CD4-positive, CD25-positive, alpha-beta regulatory T cell (primary cell): ENCODE results near the gene SMAGP. TPM values are rescaled to one million over a fixed set of nuclear protein-coding genes. Genes with fewer than 3 reads are reported as not detected.
A peak's percentile ranks its signal among the peaks of the same experiment; 100 is the strongest.

Source experiments
- ATAC-seq, 2 donors: fragments of 150-1000 bp; cut with Tn5 transposase; one replicate each; pipeline ENCODE4 v1.10.0; 2021; ENCODE audit warnings: low read depth in 2 of 2, moderate number of reproducible peaks in 2 of 2, moderate library complexity in 1 of 2
- DNase-seq, 3 donors: peaks; one replicate each; pipeline versions ENCODE4 v3.0.0 to v3.0.0-alpha.2; 2012 to 2022; ENCODE audit warnings: mixed read lengths in 1 of 3
- H3K27ac ChIP-seq: one replicate; pipeline ENCODE4 v1.7.0; 2013; ENCODE audit warnings: mild to moderate bottlenecking, low read length; ENCODE audit not compliant: insufficient read depth, poor library complexity, severe bottlenecking
- H3K27me3 ChIP-seq: one replicate; pipeline ENCODE4 v1.7.0; 2013; ENCODE audit warnings: low read length; ENCODE audit not compliant: control insufficient read depth, insufficient read depth
- H3K36me3 ChIP-seq: one replicate; pipeline ENCODE4 v1.7.0; 2013; ENCODE audit warnings: mild to moderate bottlenecking, low read length, moderate library complexity; ENCODE audit not compliant: control insufficient read depth, insufficient read depth
- H3K4me1 ChIP-seq: 2 replicates; pipeline ENCODE4 v1.7.0; 2013; ENCODE audit warnings: mild to moderate bottlenecking, low read length; ENCODE audit not compliant: insufficient read depth, control insufficient read depth, poor library complexity, severe bottlenecking
- H3K4me3 ChIP-seq: one replicate; pipeline ENCODE4 v1.7.0; 2013; ENCODE audit warnings: low read depth, mild to moderate bottlenecking, low read length, moderate library complexity
- H3K9me3 ChIP-seq, 2 experiments: 1 replicate in 1 of 2; 2 replicates in 1 of 2; pipeline ENCODE4 v1.7.0; 2013; ENCODE audit warnings: low read length in 2 of 2, mild to moderate bottlenecking in 1 of 2, moderate library complexity in 1 of 2; ENCODE audit not compliant: control insufficient read depth in 2 of 2
- H3K27ac Mint-ChIP-seq, 3 donors: one replicate each; pipeline ENCODE4 v1.8.0; 2020 to 2022; ENCODE audit warnings: mild to moderate bottlenecking in 3 of 3, mixed read lengths in 3 of 3, moderate library complexity in 2 of 3
- H3K27me3 Mint-ChIP-seq: one replicate; pipeline ENCODE4 v1.8.0; 2022; ENCODE audit warnings: mild to moderate bottlenecking, mixed read lengths
- H3K36me3 Mint-ChIP-seq: one replicate; pipeline ENCODE4 v1.8.0; 2020; ENCODE audit warnings: mixed read lengths
- H3K4me1 Mint-ChIP-seq, 4 donors: one replicate each; pipeline ENCODE4 v1.8.0; 2020 to 2022; ENCODE audit warnings: mixed read lengths in 4 of 4, mild to moderate bottlenecking in 1 of 4
- H3K4me3 Mint-ChIP-seq, 4 donors: one replicate each; pipeline ENCODE4 v1.8.0; 2020 to 2022; ENCODE audit warnings: mild to moderate bottlenecking in 4 of 4, mixed read lengths in 4 of 4, moderate library complexity in 3 of 4
- H3K9me3 Mint-ChIP-seq, 7 donors: one replicate each; pipeline ENCODE4 v1.8.0; 2020 to 2022; ENCODE audit warnings: mixed read lengths in 7 of 7, mild to moderate bottlenecking in 3 of 7, moderate library complexity in 2 of 7
- polyA plus RNA-seq, 4 donors: library from polyadenylated mRNA; unstranded; fragments of 300-500 nt; fragmentation: Illumina TruSeq; gene quantifications; one replicate each; pipeline ENCODE4 v1.2.3, GENCODE V29; 2021
- total RNA-seq: library from RNA; stranded (reverse); gene quantifications from one replicate; pipeline ENCODE4 v1.2.3, GENCODE V29; 2022

SMAGP gene
- total and polyA plus RNA-seq, 5 donors from 2014 or later: 3.4 to 13.5 (median 6.9) TPM

DNA sequence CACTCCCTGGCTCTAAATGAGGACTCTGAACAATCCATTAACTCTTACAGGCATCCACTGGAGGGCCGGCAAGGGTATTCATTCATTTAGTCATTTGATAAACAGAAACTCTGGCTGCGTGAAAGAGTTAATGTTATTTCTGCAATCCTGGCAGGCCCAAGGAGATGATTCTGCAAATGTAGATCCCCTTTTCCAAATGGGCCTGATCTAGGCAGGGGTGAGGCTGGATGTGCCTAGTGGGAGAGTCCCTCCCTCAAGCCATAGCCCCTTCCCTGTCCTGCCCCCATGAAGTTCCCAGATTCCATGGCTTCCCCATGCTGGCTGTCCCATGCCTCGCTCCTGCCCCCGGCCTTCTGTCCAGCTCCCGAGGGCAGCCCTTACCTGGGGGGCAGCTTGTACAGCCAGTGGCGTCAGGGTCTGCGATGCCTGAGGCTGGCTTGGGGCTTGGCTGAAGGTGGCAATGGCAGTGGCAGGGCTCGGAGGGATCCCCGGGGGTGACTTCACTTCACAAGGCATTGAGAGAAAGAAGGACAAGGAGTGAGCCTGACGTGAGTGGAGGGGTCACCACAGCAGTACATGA, 70.8 kb downstream of the SMAGP start:
- H3K9me3 Mint-ChIP-seq: no peaks in the 10 kb centered on the region
- H3K4me1 Mint-ChIP-seq: peaks cover 0 to 4% (median 0%) of the 10 kb centered on the region in 4 donors
- H3K27me3 Mint-ChIP-seq: no peaks in the 10 kb centered on the region
- Histone ChIP-seq H3K36me3 (no peaks in the 10 kb centered on the region), H3K4me1 (no peaks in the 10 kb centered on the region), H3K27me3 (no peaks in the 10 kb centered on the region), H3K4me3 (no peak overlapping the region), H3K9me3 (no peaks in the 10 kb centered on the region), H3K27ac (no peak overlapping the region)
- no peak overlapping the region for H3K4me3 Mint-ChIP-seq
- no peak overlapping the region for H3K27ac Mint-ChIP-seq
- peaks cover 12% of the 10 kb centered on the region for H3K36me3 Mint-ChIP-seq
- ATAC-seq: no peak
- no peak for DNase-seq

DNA sequence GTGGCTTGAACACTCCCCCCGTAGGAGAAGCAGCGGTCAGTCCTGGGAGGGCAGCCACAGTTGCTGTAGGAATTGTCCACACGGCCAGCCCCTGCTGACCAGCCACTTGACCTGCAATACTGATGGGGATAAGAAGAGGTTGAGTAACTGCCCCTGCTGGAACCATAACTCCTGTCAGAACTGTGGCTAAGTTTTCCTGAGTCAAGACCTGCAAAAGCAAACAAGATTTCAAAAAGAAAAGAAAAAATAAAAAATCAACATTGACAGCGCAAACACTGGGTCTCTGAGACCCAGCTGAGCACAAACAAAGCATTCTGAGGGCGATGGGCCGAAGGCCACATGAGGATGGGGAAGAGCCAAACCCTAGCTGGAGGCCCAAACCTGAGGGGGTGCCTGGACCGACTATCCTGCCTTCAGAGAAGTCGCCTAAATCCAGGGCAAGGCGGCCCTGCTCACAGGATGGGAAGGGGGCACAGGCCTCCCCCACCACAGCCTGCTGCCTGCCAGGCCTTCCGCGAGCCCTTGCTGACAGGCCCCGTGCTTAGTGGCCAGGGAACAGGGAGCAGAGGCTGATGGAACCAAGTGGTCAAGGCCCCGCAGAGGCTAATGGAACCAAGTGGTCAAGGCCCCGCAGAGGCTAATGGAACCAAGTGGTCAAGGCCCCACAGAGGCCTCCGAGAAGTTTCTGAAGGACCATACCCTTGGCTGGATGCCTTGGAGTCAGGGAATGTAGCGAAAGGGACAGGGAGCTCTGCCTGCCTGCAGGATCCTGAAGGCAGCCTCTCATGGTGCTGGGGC, 71.4 kb downstream of the SMAGP start:
- H3K4me1 Mint-ChIP-seq: peaks cover 0 to 4% (median 0%) of the 10 kb centered on the region in 4 donors
- H3K9me3 Mint-ChIP-seq: no peaks in the 10 kb centered on the region
- DNase-seq (no peak), ATAC-seq (no peak)
- no peak overlapping the region for H3K27ac Mint-ChIP-seq
- no peak overlapping the region for H3K4me3 Mint-ChIP-seq
- no peaks in the 10 kb centered on the region for H3K4me1 ChIP-seq
- H3K27me3 Mint-ChIP-seq: no peaks in the 10 kb centered on the region
- H3K36me3 Mint-ChIP-seq: peaks cover 12% of the 10 kb centered on the region
- no peaks in the 10 kb centered on the region for H3K27me3 ChIP-seq
- H3K27ac ChIP-seq: no peak overlapping the region
- H3K36me3 ChIP-seq: no peaks in the 10 kb centered on the region
- no peak overlapping the region for H3K4me3 ChIP-seq
- no peaks in the 10 kb centered on the region for H3K9me3 ChIP-seq

DNA sequence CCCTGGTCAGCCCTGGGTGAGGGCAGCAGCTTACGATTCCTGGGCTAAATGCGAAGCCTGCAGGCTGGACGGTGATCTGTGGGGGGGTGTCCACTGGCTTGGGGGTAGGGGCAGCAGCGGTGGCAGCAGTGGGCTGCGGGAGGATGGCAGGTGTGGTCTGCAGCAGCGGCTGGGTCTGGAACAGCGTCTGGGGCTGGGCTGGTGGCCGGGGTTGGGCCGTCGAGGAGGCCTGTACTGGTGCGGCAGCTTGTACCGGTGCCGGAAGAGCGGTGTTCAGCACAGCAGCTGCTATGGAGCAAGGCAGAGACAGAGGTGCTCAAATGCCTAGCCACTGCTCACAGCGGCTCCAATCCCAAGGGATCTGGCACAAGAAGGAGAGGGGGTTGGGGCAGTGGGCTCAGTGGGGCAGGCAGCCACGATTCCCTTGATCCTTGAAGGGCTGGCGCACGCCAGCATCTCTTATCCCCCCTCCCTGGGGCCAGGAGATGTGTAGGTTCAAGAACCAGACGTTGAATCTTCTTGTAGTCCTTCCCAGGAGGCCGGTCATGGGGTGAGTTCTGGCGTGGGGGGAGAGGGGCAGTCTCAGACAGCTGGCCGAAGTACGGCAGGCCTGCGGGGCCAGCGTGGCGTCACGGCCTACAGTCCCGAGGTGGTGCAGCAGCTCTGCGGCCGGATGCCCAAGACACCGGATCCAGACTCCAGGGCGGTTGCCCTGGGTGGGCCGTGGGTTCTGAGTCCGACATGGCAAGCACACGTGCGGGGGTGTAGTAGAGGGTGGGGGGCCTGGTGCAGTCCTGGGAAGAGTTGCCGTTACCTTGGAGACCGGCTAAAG, 72.3 kb downstream of the SMAGP start:
- Histone ChIP-seq H3K36me3 (no peaks in the 10 kb centered on the region), H3K27ac (no peak overlapping the region), H3K4me1 (no peaks in the 10 kb centered on the region), H3K4me3 (no peak overlapping the region), H3K27me3 (no peaks in the 10 kb centered on the region), H3K9me3 (no peaks in the 10 kb centered on the region)
- peaks cover 15% of the 10 kb centered on the region for H3K36me3 Mint-ChIP-seq
- ATAC-seq: no peak
- no peak overlapping the region for H3K4me3 Mint-ChIP-seq
- H3K27ac Mint-ChIP-seq: no peak overlapping the region
- DNase-seq: no peak
- no peaks in the 10 kb centered on the region for H3K27me3 Mint-ChIP-seq
- H3K4me1 Mint-ChIP-seq: no peaks in the 10 kb centered on the region
- no peaks in the 10 kb centered on the region for H3K9me3 Mint-ChIP-seq

DNA sequence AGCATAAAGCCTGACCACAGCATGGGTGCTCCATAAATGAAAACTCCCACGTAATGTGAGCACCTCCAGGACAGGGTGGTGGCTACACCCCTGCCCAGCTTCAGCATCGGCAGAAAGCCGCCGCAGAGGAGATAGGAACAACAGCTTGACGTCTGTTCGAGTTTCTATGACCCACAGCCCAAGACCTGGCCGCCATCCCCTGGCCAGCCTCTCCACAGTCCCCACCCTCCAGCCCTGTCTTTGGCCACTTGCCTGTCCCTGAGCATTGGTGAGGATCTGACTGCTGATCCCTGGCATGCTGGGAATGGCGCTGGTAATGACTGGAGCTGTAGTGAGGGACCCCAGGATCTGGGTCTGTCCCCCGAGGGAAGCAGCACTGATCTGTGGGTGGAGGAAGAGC, 73.7 kb downstream of the SMAGP start:
- Mint-ChIP-seq H3K27ac (peak overlapping the region in 1 of 3 donors; percentile 42), H3K27me3 (no peaks in the 10 kb centered on the region), H3K4me3 (no peak overlapping the region), H3K36me3 (peaks cover 23% of the 10 kb centered on the region), H3K4me1 (no peaks in the 10 kb centered on the region), H3K9me3 (peaks cover 0 to 2% (median 0%) of the 10 kb centered on the region in 7 donors)
- ATAC-seq: no peak
- H3K4me3 ChIP-seq: no peak overlapping the region
- H3K27ac ChIP-seq: no peak overlapping the region
- no peaks in the 10 kb centered on the region for H3K9me3 ChIP-seq
- no peak for DNase-seq
- no peaks in the 10 kb centered on the region for H3K27me3 ChIP-seq
- H3K36me3 ChIP-seq: peaks cover under 1% of the 10 kb centered on the region
- no peaks in the 10 kb centered on the region for H3K4me1 ChIP-seq

DNA sequence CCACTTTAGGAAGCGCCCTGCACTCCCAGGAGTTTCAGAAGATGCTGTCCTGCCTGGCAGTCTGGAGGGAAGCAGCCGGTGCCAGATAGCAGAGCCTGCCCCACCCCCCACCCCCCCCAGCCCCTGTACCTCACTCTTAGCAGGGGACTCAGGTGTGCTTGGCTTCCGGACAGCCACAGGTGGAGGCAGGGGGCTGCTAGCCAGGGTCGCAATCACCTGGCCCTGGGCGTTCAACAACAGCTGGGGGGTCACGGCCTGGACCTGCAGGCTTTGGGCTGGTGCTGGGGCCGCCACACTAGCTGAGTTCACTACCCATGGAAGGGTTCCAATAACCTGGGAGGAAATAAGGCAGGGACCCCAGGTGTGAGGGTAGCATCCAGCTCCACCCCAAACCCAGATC, 74.4 kb downstream of the SMAGP start:
- no peaks in the 10 kb centered on the region for H3K9me3 ChIP-seq
- no peak overlapping the region for H3K27ac ChIP-seq
- no peaks in the 10 kb centered on the region for H3K27me3 ChIP-seq
- Mint-ChIP-seq H3K9me3 (peaks cover 0 to 2% (median 0%) of the 10 kb centered on the region in 7 donors), H3K36me3 (peaks cover 26% of the 10 kb centered on the region), H3K27ac (no peak overlapping the region), H3K27me3 (no peaks in the 10 kb centered on the region), H3K4me3 (no peak overlapping the region), H3K4me1 (no peaks in the 10 kb centered on the region)
- no peak for ATAC-seq
- no peak overlapping the region for H3K4me3 ChIP-seq
- H3K36me3 ChIP-seq: peaks cover 6% of the 10 kb centered on the region
- no peaks in the 10 kb centered on the region for H3K4me1 ChIP-seq
- DNase-seq: no peak

Other genes with a start within 250 kb of the SMAGP start
- 54.3 TPM for gene SLC11A2, start 244.0 kb downstream of the SMAGP start, total RNA-seq
- 10 to 100 TPM in 3 of 4 donors, 1 to 10 TPM in 1; 7.2 to 18.0 (median 14.0) TPM for gene SLC11A2, start 244.0 kb downstream of the SMAGP start, polyA plus RNA-seq
- gene LETMD1, start 222.1 kb downstream of the SMAGP start, total RNA-seq: 55.9 TPM
- 10 to 100 TPM; 25.3 to 42.8 (median 35.9) TPM for gene LETMD1, start 222.1 kb downstream of the SMAGP start, polyA plus RNA-seq
- 32.8 TPM for gene CSRNP2, start 186.8 kb downstream of the SMAGP start, total RNA-seq
- gene CSRNP2, start 186.8 kb downstream of the SMAGP start, polyA plus RNA-seq: 1 to 10 TPM; 1.7 to 5.7 (median 4.0) TPM
- gene TFCP2, start 97.3 kb downstream of the SMAGP start, total RNA-seq: 24.9 TPM
- 10 to 100 TPM in 3 of 4 donors, 1 to 10 TPM in 1; 9.0 to 12.2 (median 11.2) TPM for gene TFCP2, start 97.3 kb downstream of the SMAGP start, polyA plus RNA-seq
- gene POU6F1, start 52.4 kb downstream of the SMAGP start, total RNA-seq: 25.1 TPM
- 1 to 10 TPM in 3 of 4 donors, under 1 TPM in 1; 0.74 to 2.7 (median 2.4) TPM for gene POU6F1, start 52.4 kb downstream of the SMAGP start, polyA plus RNA-seq
- gene DAZAP2, start 31.6 kb downstream of the SMAGP start, total RNA-seq: 338 TPM
- gene DAZAP2, start 31.6 kb downstream of the SMAGP start, polyA plus RNA-seq: 1,000 to 10,000 TPM; 1,508 to 1,956 (median 1,583) TPM
- gene BIN2, start 53.8 kb upstream of the SMAGP start, total RNA-seq: 273 TPM
- gene BIN2, start 53.8 kb upstream of the SMAGP start, polyA plus RNA-seq: 100 to 1,000 TPM; 204 to 255 (median 228) TPM
- not detected for gene CELA1, start 76.3 kb upstream of the SMAGP start, total RNA-seq
- 1 to 10 TPM in 3 of 4 donors, under 1 TPM in 1; 0.25 to 2.0 (median 1.4) TPM for gene CELA1, start 76.3 kb upstream of the SMAGP start, polyA plus RNA-seq
- gene GALNT6, start 121.0 kb upstream of the SMAGP start, total RNA-seq: 19.5 TPM
- 1 to 10 TPM; 2.3 to 4.8 (median 2.7) TPM for gene GALNT6, start 121.0 kb upstream of the SMAGP start, polyA plus RNA-seq
- gene SLC4A8, start 154.4 kb upstream of the SMAGP start, total RNA-seq: 3.5 TPM
- gene SLC4A8, start 154.4 kb upstream of the SMAGP start, polyA plus RNA-seq: 1 to 10 TPM in 1 of 4 donors, under 1 TPM in 2, not detected in 1; 0.16 to 1.4 (median 0.57) TPM